HepG2 (cell line): ENCODE results near the gene RXFP1. TPM values are rescaled to one million over a fixed set of nuclear protein-coding genes. Genes with fewer than 3 reads are reported as not detected.

ENCODE experiments used
- ATAC-seq: fragments of 200-7000 bp; cut with Tn5 transposase; 3 replicates; pipeline ENCODE4 v1.9.1; 2020; ENCODE audit warnings: mild to moderate bottlenecking, moderate library complexity
- BruUV-seq: library from RNA; stranded (reverse); fragments of 400-500 nt; replicated peaks from 2 replicates; lab custom pipeline; 2021; lab: Mats Ljungman, UMichigan
- CTCF ChIA-PET: fragments of 300-600 bp; formaldehyde crosslinking; extraction: SDS; loops from one replicate; lab custom pipeline; 2021; ENCODE audit warnings: low total read pairs, inconsistent platforms, low intra/inter-chr PET ratio; lab: Yijun Ruan, JAX
- POLR2A ChIA-PET: fragments of 350-600 bp; sonication (Branson Sonifier 250); formaldehyde crosslinking; loops from one replicate; lab custom pipeline; 2020; ENCODE audit warnings: antibody characterized with exemption, inconsistent platforms; lab: Yijun Ruan, JAX
- DNase-seq: peaks from one replicate; pipeline ENCODE4 v3.0.0-alpha.2; 2015; ENCODE audit warnings: low spot score
- FAIRE-seq: peaks from 3 replicates; lab custom pipeline; 2011; peaks lifted over from hg19 to GRCh38; lab: Jason Lieb, UNC
- H2AFZ ChIP-seq: one replicate; pipeline ENCODE4 v1.6.1; 2011; ENCODE audit warnings: low read length, inconsistent platforms
- H3K27ac ChIP-seq: fragments of 300-600 bp; 3 replicates; pipeline ENCODE4 v1.8.0; 2011; ENCODE audit warnings: mixed run types, mild to moderate bottlenecking, mixed read lengths, low read length, inconsistent platforms; ENCODE audit not compliant: insufficient read depth; ENCODE audit errors: extremely low read length
- H3K27me3 ChIP-seq, 2 experiments: fragments of 200-600 bp in 1 of 2; 2 replicates in 1 of 2; 3 replicates in 1 of 2; pipeline versions ENCODE4 v1.6.0 to v1.8.0; 2011; ENCODE audit warnings: low read length in 2 of 2, mild to moderate bottlenecking in 2 of 2, moderate library complexity in 2 of 2, inconsistent platforms in 1 of 2; ENCODE audit not compliant: insufficient read depth in 2 of 2, control insufficient read depth in 1 of 2
- H3K36me3 ChIP-seq, 2 experiments: fragments of 200-600 bp in 1 of 2; replicated peaks in 1 of 2; 2 replicates in 1 of 2; 3 replicates in 1 of 2; pipeline versions ENCODE4 v1.5.1 to v1.8.0; 2011; ENCODE audit warnings: low read length in 2 of 2, inconsistent platforms in 1 of 2; ENCODE audit not compliant: insufficient read depth in 2 of 2, control insufficient read depth in 1 of 2
- H3K4me1 ChIP-seq: 2 replicates; pipeline ENCODE4 v1.5.1; 2012; ENCODE audit warnings: low read length, inconsistent platforms; ENCODE audit not compliant: insufficient read depth
- H3K4me2 ChIP-seq: 2 replicates; pipeline ENCODE4 v1.6.0; 2011; ENCODE audit warnings: low read depth, low read length, inconsistent platforms
- H3K4me3 ChIP-seq, 3 experiments: fragments of 200-600 bp in 1 of 3; sonication (generic), shearing (Covaris generic) in 1 of 3; replicated peaks in 1 of 3; 2 replicates each; pipeline ENCODE4 v1.5.1; 2011 to 2016; ENCODE audit warnings: low read length in 3 of 3, inconsistent platforms in 2 of 3, low read depth in 2 of 3, mild to moderate bottlenecking in 2 of 3, control low read depth in 1 of 3, mixed read lengths in 1 of 3; ENCODE audit not compliant: insufficient read depth in 1 of 3
- H3K79me2 ChIP-seq: one replicate; pipeline ENCODE4 v1.6.1; 2011; ENCODE audit warnings: low read length, inconsistent platforms; ENCODE audit not compliant: insufficient read depth
- H3K9ac ChIP-seq: 2 replicates; pipeline ENCODE4 v1.6.0; 2011; ENCODE audit warnings: mild to moderate bottlenecking, low read depth, low read length, inconsistent platforms; ENCODE audit not compliant: insufficient read depth
- H3K9me3 ChIP-seq: 2 replicates; pipeline ENCODE4 v1.5.1; 2012; ENCODE audit warnings: mild to moderate bottlenecking, low read length
- H4K20me1 ChIP-seq: 2 replicates; pipeline ENCODE4 v1.6.0; 2011; ENCODE audit warnings: inconsistent platforms, mild to moderate bottlenecking, low read length, moderate library complexity; ENCODE audit not compliant: insufficient read depth
- ARNT ChIP-seq: fragments of 450-650 bp; IDR thresholded peaks from 2 replicates; pipeline ENCODE4 v1.6.1; 2017
- DNMT1 ChIP-seq: sonication (generic); formaldehyde crosslinking; IDR thresholded peaks from 2 replicates; pipeline ENCODE4 v1.5.1; 2020; ENCODE audit warnings: mild to moderate bottlenecking, missing genetic modification reagents
- FOSL1 ChIP-seq: sonication (generic); formaldehyde crosslinking; IDR thresholded peaks from 2 replicates; pipeline ENCODE4 v1.9.0; 2021; ENCODE audit warnings: missing genetic modification reagents, borderline replicate concordance
- FOXK1 ChIP-seq: sonication (generic); formaldehyde crosslinking; IDR thresholded peaks from 2 replicates; pipeline ENCODE4 v1.4.0; 2020; ENCODE audit warnings: low read depth, missing genetic modification reagents, borderline replicate concordance
- GATAD2A ChIP-seq: IDR thresholded peaks from 2 replicates; pipeline ENCODE4 v1.6.1; 2016
- GLI4 ChIP-seq: sonication (generic); formaldehyde crosslinking; IDR thresholded peaks from 2 replicates; pipeline ENCODE4 v1.5.1; 2020; ENCODE audit warnings: missing genetic modification reagents, mild to moderate bottlenecking, moderate library complexity, borderline replicate concordance
- KLF9 ChIP-seq: IDR thresholded peaks from 2 replicates; pipeline ENCODE4 v1.6.1; 2016; ENCODE audit warnings: low read depth
- PLRG1 ChIP-seq: fragments of 450-650 bp; conservative IDR thresholded peaks from 2 replicates; pipeline ENCODE4 v1.6.1; 2016
- REL ChIP-seq: sonication (generic); formaldehyde crosslinking; conservative IDR thresholded peaks from 2 replicates; pipeline ENCODE4 v1.8.0; 2022; ENCODE audit warnings: mild to moderate bottlenecking, missing genetic modification reagents, moderate library complexity
- SATB2 ChIP-seq: sonication (generic); formaldehyde crosslinking; IDR thresholded peaks from 2 replicates; pipeline ENCODE4 v1.5.0; 2020; ENCODE audit warnings: missing genetic modification reagents
- ZFP36 ChIP-seq: fragments of 150-350 bp; IDR thresholded peaks from 2 replicates; pipeline ENCODE4 v1.6.1; 2018; ENCODE audit warnings: borderline replicate concordance, low read length, low read depth; ENCODE audit not compliant: partially characterized antibody
- ZFP41 ChIP-seq: sonication (generic); formaldehyde crosslinking; IDR thresholded peaks from 2 replicates; pipeline ENCODE4 v1.4.0; 2020; ENCODE audit warnings: mild to moderate bottlenecking, missing genetic modification reagents, borderline replicate concordance
- ZMAT3 ChIP-seq: sonication (generic); formaldehyde crosslinking; conservative IDR thresholded peaks from 2 replicates; pipeline ENCODE4 v1.7.0; 2021; ENCODE audit warnings: missing genetic modification reagents
- WGBS: methylation state at CpG from one replicate; pipeline ENCODE4 v1.1.6; 2017; ENCODE audit warnings: low lambda C conversion rate; 5-methylcytosine and 5-hydroxymethylcytosine counted together
- in situ Hi-C: cut with HindIII; loops from 2 replicates; pipeline ENCODE4 v1.10.0; 2017; ENCODE audit warnings: low pct_unique_long_range_greater_than_20kb; ENCODE audit not compliant: extremely low pct_ligation_motif_present
- intact Hi-C: fragments of 100-400 bp; cut with micrococcal nuclease; formaldehyde crosslinking; loops from one replicate; pipeline ENCODE4 v1.10.0; 2022; ENCODE audit not compliant: unreplicated experiment
- polyA plus RNA-seq, 8 experiments: library from polyadenylated mRNA; depleted of rRNA in 3 of 8; stranded (reverse) in 7 of 8; unstranded in 1 of 8; fragments of >200 nt; fragmentation: Illumina TruSeq in 4 of 8; extraction: Trizol in 4 of 8; gene quantifications; 2 replicates each; pipeline versions ENCODE4 v1.2.1 to v1.2.3, GENCODE V29; 2011 to 2016; ENCODE audit warnings: low read depth in 4 of 8, missing spikeins in 1 of 8, mixed read lengths in 1 of 8; ENCODE audit not compliant: insufficient read depth in 1 of 8
- total RNA-seq, 5 experiments: library from RNA; depleted of rRNA; stranded (reverse); fragments of >200 nt; fragmentation: Illumina TruSeq; extraction: Trizol; gene quantifications; 2 replicates each; pipeline ENCODE4 v1.2.3, GENCODE V29; 2016; ENCODE audit warnings: low read depth in 1 of 5
- TF ChIP-seq, protein P1 (sequence below): sonication (generic); formaldehyde crosslinking; conservative IDR thresholded peaks from 2 replicates; pipeline ENCODE4 v1.5.0; 2020; ENCODE audit warnings: missing genetic modification reagents
- TF ChIP-seq, protein P2 (sequence below): sonication (generic); formaldehyde crosslinking; IDR thresholded peaks from 2 replicates; pipeline ENCODE4 v1.4.0; 2020; ENCODE audit warnings: missing genetic modification reagents
- TF ChIP-seq, protein P3 (sequence below): IDR thresholded peaks from 2 replicates; pipeline ENCODE4 v1.6.1; 2016; ENCODE audit warnings: missing compliant biosample characterization, missing genetic modification reagents, borderline replicate concordance
- TF ChIP-seq, protein P4 (sequence below): sonication (generic); formaldehyde crosslinking; IDR thresholded peaks from 2 replicates; pipeline ENCODE4 v1.4.0; 2020; ENCODE audit warnings: mild to moderate bottlenecking, missing genetic modification reagents

The RXFP1 gene
- total and polyA plus RNA-seq, 2 of the 13 experiments (the other 11 are each of a cell fraction or from before 2014, with no cell fraction given) = not detected

DNA sequence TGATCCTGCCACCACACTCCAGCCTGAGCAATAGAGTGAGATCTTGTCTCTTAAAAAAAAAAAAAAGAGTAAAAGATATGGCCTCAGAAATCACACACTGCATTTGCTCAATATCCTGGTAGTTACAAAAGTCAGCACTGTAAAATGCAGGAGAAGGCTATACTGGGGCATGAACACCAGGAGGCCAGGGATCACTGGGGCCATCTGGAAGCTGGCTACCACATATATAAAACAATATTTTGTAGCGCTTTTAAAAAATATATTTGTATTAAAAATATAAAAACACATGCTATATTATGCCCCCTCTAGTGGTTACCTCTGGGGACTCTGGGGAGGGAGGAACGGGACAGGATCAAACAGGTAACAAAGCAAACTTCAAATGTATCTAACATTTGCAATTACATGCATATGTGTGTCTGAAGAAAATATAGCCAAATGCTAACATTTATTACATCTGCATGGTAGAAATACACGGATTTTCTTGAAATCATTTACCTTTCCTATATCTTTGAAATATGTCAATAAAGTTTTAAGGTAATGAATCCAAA, 146.0 kb downstream of the RXFP1 start:
- no peak overlapping the region for H3K4me2 ChIP-seq
- no peak overlapping the region for H2AFZ ChIP-seq
- H3K27ac ChIP-seq = no peak overlapping the region
- H3K4me3 ChIP-seq = no peak overlapping the region
- peaks cover 26% of the 10 kb centered on the region for H3K79me2 ChIP-seq
- no peak overlapping the region for H3K9ac ChIP-seq
- H4K20me1 ChIP-seq = no peaks in the 10 kb centered on the region
- BruUV-seq = no TSS peak
- no peaks in the 10 kb centered on the region for H3K36me3 ChIP-seq
- ATAC-seq (no peak), DNase-seq (peak; percentile 49), FAIRE-seq (no peak)
- 44% methylated on average over 3 of the region's 3 CpGs for WGBS
- peaks cover 16% of the 10 kb centered on the region for H3K4me1 ChIP-seq
- H3K27me3 ChIP-seq = no peaks in the 10 kb centered on the region
- no peaks in the 10 kb centered on the region for H3K9me3 ChIP-seq
- CTCF ChIA-PET = interaction anchor here (1.4 kb wide), 1 partner anchor 535 kb away, joined by 6 read pairs; no protein-coding TSS in a partner anchor
- POLR2A ChIA-PET = interaction anchor here (0.7 kb wide), 1 partner anchor 1998 kb away, joined by 3 read pairs; no protein-coding TSS in a partner anchor
- intact Hi-C loops = loop anchor here (5.0 kb wide), 1 partner anchor 535 kb away; no protein-coding TSS in a partner anchor
- in situ Hi-C loops = no loop called here
- TF ChIP-seq FOSL1 (CRISPR knock-in tag) (no peak), GLI4 (CRISPR knock-in tag) (no peak), FOXK1 (no peak), ZMAT3 (CRISPR knock-in tag) (no peak), SATB2 (CRISPR knock-in tag) (no peak), ZFP41 (CRISPR knock-in tag) (no peak), ARNT (no peak), GATAD2A (CRISPR knock-in tag) (no peak), PLRG1 (no peak), ZFP36 (peak; percentile 79), KLF9 (CRISPR knock-in tag) (no peak), REL (CRISPR knock-in tag) (no peak), DNMT1 (no peak)
- TF ChIP-seq, protein P1, sequence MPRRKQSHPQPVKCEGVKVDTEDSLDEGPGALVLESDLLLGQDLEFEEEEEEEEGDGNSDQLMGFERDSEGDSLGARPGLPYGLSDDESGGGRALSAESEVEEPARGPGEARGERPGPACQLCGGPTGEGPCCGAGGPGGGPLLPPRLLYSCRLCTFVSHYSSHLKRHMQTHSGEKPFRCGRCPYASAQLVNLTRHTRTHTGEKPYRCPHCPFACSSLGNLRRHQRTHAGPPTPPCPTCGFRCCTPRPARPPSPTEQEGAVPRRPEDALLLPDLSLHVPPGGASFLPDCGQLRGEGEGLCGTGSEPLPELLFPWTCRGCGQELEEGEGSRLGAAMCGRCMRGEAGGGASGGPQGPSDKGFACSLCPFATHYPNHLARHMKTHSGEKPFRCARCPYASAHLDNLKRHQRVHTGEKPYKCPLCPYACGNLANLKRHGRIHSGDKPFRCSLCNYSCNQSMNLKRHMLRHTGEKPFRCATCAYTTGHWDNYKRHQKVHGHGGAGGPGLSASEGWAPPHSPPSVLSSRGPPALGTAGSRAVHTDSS (CRISPR knock-in tag) = no peak
- TF ChIP-seq, protein P2, sequence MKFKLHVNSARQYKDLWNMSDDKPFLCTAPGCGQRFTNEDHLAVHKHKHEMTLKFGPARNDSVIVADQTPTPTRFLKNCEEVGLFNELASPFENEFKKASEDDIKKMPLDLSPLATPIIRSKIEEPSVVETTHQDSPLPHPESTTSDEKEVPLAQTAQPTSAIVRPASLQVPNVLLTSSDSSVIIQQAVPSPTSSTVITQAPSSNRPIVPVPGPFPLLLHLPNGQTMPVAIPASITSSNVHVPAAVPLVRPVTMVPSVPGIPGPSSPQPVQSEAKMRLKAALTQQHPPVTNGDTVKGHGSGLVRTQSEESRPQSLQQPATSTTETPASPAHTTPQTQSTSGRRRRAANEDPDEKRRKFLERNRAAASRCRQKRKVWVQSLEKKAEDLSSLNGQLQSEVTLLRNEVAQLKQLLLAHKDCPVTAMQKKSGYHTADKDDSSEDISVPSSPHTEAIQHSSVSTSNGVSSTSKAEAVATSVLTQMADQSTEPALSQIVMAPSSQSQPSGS = no peak
- TF ChIP-seq, protein P3, sequence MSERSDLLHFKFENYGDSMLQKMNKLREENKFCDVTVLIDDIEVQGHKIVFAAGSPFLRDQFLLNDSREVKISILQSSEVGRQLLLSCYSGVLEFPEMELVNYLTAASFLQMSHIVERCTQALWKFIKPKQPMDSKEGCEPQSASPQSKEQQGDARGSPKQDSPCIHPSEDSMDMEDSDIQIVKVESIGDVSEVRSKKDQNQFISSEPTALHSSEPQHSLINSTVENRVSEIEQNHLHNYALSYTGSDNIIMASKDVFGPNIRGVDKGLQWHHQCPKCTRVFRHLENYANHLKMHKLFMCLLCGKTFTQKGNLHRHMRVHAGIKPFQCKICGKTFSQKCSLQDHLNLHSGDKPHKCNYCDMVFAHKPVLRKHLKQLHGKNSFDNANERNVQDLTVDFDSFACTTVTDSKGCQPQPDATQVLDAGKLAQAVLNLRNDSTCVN (CRISPR knock-in tag) = no peak
- TF ChIP-seq, protein P4, sequence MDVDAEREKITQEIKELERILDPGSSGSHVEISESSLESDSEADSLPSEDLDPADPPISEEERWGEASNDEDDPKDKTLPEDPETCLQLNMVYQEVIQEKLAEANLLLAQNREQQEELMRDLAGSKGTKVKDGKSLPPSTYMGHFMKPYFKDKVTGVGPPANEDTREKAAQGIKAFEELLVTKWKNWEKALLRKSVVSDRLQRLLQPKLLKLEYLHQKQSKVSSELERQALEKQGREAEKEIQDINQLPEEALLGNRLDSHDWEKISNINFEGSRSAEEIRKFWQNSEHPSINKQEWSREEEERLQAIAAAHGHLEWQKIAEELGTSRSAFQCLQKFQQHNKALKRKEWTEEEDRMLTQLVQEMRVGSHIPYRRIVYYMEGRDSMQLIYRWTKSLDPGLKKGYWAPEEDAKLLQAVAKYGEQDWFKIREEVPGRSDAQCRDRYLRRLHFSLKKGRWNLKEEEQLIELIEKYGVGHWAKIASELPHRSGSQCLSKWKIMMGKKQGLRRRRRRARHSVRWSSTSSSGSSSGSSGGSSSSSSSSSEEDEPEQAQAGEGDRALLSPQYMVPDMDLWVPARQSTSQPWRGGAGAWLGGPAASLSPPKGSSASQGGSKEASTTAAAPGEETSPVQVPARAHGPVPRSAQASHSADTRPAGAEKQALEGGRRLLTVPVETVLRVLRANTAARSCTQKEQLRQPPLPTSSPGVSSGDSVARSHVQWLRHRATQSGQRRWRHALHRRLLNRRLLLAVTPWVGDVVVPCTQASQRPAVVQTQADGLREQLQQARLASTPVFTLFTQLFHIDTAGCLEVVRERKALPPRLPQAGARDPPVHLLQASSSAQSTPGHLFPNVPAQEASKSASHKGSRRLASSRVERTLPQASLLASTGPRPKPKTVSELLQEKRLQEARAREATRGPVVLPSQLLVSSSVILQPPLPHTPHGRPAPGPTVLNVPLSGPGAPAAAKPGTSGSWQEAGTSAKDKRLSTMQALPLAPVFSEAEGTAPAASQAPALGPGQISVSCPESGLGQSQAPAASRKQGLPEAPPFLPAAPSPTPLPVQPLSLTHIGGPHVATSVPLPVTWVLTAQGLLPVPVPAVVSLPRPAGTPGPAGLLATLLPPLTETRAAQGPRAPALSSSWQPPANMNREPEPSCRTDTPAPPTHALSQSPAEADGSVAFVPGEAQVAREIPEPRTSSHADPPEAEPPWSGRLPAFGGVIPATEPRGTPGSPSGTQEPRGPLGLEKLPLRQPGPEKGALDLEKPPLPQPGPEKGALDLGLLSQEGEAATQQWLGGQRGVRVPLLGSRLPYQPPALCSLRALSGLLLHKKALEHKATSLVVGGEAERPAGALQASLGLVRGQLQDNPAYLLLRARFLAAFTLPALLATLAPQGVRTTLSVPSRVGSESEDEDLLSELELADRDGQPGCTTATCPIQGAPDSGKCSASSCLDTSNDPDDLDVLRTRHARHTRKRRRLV (CRISPR knock-in tag) = no peak
